Neural cell (in vitro differentiated cells): Measurements from ENCODE around the gene SMIM26.

Experiments
- CTCF ChIP-seq: fragments of 450-650 bp; IDR thresholded peaks from 2 replicates; pipeline ENCODE4 v1.5.1; 2014; ENCODE audit warnings: antibody characterized with exemption, mild to moderate bottlenecking, moderate library complexity; ENCODE audit not compliant: poor library complexity, severe bottlenecking
- EP300 ChIP-seq: fragments of 450-650 bp; conservative IDR thresholded peaks from 2 replicates; pipeline ENCODE4 v1.6.1; 2014; ENCODE audit warnings: antibody characterized with exemption, mild to moderate bottlenecking, moderate library complexity; ENCODE audit not compliant: poor library complexity, severe bottlenecking
- EZH2 ChIP-seq: fragments of 200-600, 300-800 bp; shearing (Covaris generic), sonication (generic); IDR thresholded peaks from 2 replicates; pipeline ENCODE4 v1.6.1; 2014; ENCODE audit warnings: antibody characterized with exemption, low read length, borderline replicate concordance, mild to moderate bottlenecking; ENCODE audit not compliant: insufficient read depth, poor library complexity, severe bottlenecking
- POLR2AphosphoS5 ChIP-seq: IDR thresholded peaks from 2 replicates; pipeline ENCODE4 v1.6.1; 2012
- SMC3 ChIP-seq: fragments of 450-650 bp; conservative IDR thresholded peaks from 2 replicates; pipeline ENCODE4 v1.6.1; 2014; ENCODE audit warnings: antibody characterized with exemption, mild to moderate bottlenecking, moderate library complexity; ENCODE audit not compliant: poor library complexity
- TF ChIP-seq, protein P1 (sequence below): IDR thresholded peaks from 2 replicates; pipeline ENCODE4 v1.6.1; 2012; ENCODE audit warnings: borderline replicate concordance

DNA sequence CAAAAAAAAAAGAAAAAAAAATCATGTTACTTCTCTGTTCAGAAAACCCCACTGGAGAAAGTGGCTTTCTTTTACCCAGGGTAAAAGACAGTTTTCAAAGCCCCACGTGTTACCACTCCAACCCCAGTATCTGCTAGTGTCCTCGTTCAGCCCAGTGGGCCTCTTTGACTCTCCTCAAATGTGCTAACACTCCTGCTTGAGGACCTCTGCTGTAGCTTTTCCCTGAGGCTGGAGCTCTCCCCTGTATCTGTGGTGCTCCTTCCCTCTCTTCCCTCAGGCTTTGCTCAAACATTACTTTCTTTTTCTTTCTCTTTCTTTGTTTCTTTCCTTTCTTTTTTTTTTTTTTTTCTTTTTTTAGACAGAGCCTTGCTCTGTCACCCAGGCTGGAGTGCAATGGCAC, 44.2 kb upstream of the SMIM26 start:
- no peak for TF ChIP-seq POLR2AphosphoS5
- no peak for TF ChIP-seq EP300
- TF ChIP-seq CTCF, result no peak
- TF ChIP-seq EZH2, result no peak
- TF ChIP-seq, protein P1, sequence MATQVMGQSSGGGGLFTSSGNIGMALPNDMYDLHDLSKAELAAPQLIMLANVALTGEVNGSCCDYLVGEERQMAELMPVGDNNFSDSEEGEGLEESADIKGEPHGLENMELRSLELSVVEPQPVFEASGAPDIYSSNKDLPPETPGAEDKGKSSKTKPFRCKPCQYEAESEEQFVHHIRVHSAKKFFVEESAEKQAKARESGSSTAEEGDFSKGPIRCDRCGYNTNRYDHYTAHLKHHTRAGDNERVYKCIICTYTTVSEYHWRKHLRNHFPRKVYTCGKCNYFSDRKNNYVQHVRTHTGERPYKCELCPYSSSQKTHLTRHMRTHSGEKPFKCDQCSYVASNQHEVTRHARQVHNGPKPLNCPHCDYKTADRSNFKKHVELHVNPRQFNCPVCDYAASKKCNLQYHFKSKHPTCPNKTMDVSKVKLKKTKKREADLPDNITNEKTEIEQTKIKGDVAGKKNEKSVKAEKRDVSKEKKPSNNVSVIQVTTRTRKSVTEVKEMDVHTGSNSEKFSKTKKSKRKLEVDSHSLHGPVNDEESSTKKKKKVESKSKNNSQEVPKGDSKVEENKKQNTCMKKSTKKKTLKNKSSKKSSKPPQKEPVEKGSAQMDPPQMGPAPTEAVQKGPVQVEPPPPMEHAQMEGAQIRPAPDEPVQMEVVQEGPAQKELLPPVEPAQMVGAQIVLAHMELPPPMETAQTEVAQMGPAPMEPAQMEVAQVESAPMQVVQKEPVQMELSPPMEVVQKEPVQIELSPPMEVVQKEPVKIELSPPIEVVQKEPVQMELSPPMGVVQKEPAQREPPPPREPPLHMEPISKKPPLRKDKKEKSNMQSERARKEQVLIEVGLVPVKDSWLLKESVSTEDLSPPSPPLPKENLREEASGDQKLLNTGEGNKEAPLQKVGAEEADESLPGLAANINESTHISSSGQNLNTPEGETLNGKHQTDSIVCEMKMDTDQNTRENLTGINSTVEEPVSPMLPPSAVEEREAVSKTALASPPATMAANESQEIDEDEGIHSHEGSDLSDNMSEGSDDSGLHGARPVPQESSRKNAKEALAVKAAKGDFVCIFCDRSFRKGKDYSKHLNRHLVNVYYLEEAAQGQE, result no peak
- no peak for TF ChIP-seq SMC3
